K562 (cell line): ENCODE measurements around the gene ATF6B. TPM values are rescaled to one million over a fixed set of nuclear protein-coding genes. Genes with fewer than 3 reads are reported as not detected.

Source experiments
- BCL6 ChIP-seq: fragments of 250-450 bp; sonication (Bioruptor Pico); IDR thresholded peaks from 2 replicates; pipeline ENCODE4 v1.4.0; 2020
- ELK3 ChIP-seq: fragments of 450-650 bp; formaldehyde crosslinking; IDR thresholded peaks from 2 replicates; pipeline ENCODE4 v1.4.0; 2020; ENCODE audit warnings: mild to moderate bottlenecking
- ETS2 ChIP-seq: IDR thresholded peaks from 2 replicates; pipeline ENCODE4 v1.6.1; 2016; ENCODE audit warnings: borderline replicate concordance, missing genetic modification characterization, mild to moderate bottlenecking, moderate library complexity, missing compliant biosample characterization; ENCODE audit not compliant: poor library complexity, severe bottlenecking
- FOXK2 ChIP-seq, 2 experiments: fragments of 450-650 bp; IDR thresholded peaks in 1 of 2; conservative IDR thresholded peaks in 1 of 2; 2 replicates each; pipeline ENCODE4 v1.6.1; 2016; ENCODE audit warnings: low read depth in 2 of 2, mild to moderate bottlenecking in 1 of 2
- MGA ChIP-seq: fragments of 450-650 bp; IDR thresholded peaks from 2 replicates; pipeline ENCODE4 v1.6.1; 2016; ENCODE audit warnings: mild to moderate bottlenecking, moderate library complexity
- MTF1 ChIP-seq: fragments of 250-450 bp; sonication (Bioruptor Pico); IDR thresholded peaks from 2 replicates; pipeline ENCODE4 v1.9.0; 2021; ENCODE audit warnings: moderate library complexity, mild to moderate bottlenecking, inconsistent platforms, borderline replicate concordance
- MYNN ChIP-seq, 2 experiments: sonication (generic); formaldehyde crosslinking in 1 of 2; IDR thresholded peaks; 2 replicates each; pipeline versions ENCODE4 v1.5.0 to v1.6.1; 2016 to 2020; ENCODE audit warnings: antibody characterized with exemption in 1 of 2, missing genetic modification reagents in 1 of 2
- TRIM28 ChIP-seq: fragments of 450-650 bp; IDR thresholded peaks from 2 replicates; pipeline ENCODE4 v1.6.1; 2017
- ZBTB1 ChIP-seq: sonication (generic); formaldehyde crosslinking; IDR thresholded peaks from 2 replicates; pipeline ENCODE4 v1.8.1; 2023; ENCODE audit warnings: missing genetic modification reagents, low read depth, mild to moderate bottlenecking, borderline replicate concordance
- polyA plus RNA-seq, 8 experiments: library from polyadenylated mRNA; depleted of rRNA in 4 of 8; stranded (reverse) in 5 of 8; unstranded in 3 of 8; fragments of >200 nt; fragmentation: Nextera tagmentation in 2 of 8; fragmentation: Illumina TruSeq in 1 of 8; extraction: Ambion mirVana in 2 of 8; extraction: Trizol in 1 of 8; gene quantifications; 2 replicates each; pipeline versions ENCODE4 v1.2.1 to v1.2.3, GENCODE V29; 2011 to 2014; ENCODE audit warnings: inconsistent platforms in 1 of 8, missing spikeins in 1 of 8
- total RNA-seq, 7 experiments: library from RNA; depleted of rRNA in 6 of 7; stranded (reverse); fragments of >200 nt in 6 of 7; fragmentation: Illumina TruSeq in 2 of 7; extraction: Trizol in 2 of 7; gene quantifications; 2 replicates each; pipeline versions ENCODE4 v1.2.1 to v1.2.3, GENCODE V29; 2011 to 2021; ENCODE audit warnings: low replicate concordance in 1 of 7

Gene ATF6B
- total and polyA plus RNA-seq, 9 of the 15 experiments (the other 6 are each of a cell fraction or from before 2014, with no cell fraction given) = 20.7 to 131 (median 31.7) TPM

GRCh38 chr6:32152769-32153563, 24.9 kb upstream of the ATF6B start (continued):
- TF ChIP-seq TRIM28 = no peak
- TF ChIP-seq BCL6 (CRISPR knock-in tag) = no peak
- TF ChIP-seq MGA = peak; percentile 24; the same call in 1 of the 2 replicates
- TF ChIP-seq MYNN (IDR thresholded peaks at IDR 0.05) = peak; percentile 97; the same call in 1 of the 2 replicates
- TF ChIP-seq MYNN (CRISPR knock-in tag; IDR thresholded peaks at IDR 0.05) = peak; percentile 64; the same call in 1 of the 2 replicates
- no peak; the same call in 1 of the 2 replicates for TF ChIP-seq ZBTB1 (CRISPR knock-in tag)
- TF ChIP-seq MTF1 = no peak
- TF ChIP-seq ELK3 (CRISPR knock-in tag) = no peak
- no peak for TF ChIP-seq ETS2 (tag)
- 0 out of 4 replicates have a peak, but pooled peaks of 1 of the 2 experiments have one; percentile 10 for TF ChIP-seq FOXK2 (conservative IDR thresholded peaks at IDR 0.05 in 1 of 2, IDR thresholded peaks at IDR 0.05 in 1 of 2; ENCODE audit: low read depth in 2 of 2)
